Nephron (organoid): ENCODE measurements around the gene PRKG1.

Experiments used
- H3K27ac Mint-ChIP-seq, 3 experiments: 2 replicates each; pipeline ENCODE4 v1.8.0; 2020; ENCODE audit warnings: mixed read lengths in 3 of 3, mild to moderate bottlenecking in 2 of 3, moderate library complexity in 1 of 3
- H3K27me3 Mint-ChIP-seq: 2 replicates; pipeline ENCODE4 v1.8.0; 2021; ENCODE audit warnings: low read depth, mild to moderate bottlenecking, moderate library complexity, mixed read lengths
- H3K36me3 Mint-ChIP-seq: 2 replicates; pipeline ENCODE4 v1.8.0; 2020; ENCODE audit warnings: low read depth, mixed read lengths
- H3K4me1 Mint-ChIP-seq: 2 replicates; pipeline ENCODE4 v1.8.0; 2020; ENCODE audit warnings: mixed read lengths
- H3K4me3 Mint-ChIP-seq, 3 experiments: 2 replicates each; pipeline ENCODE4 v1.8.0; 2020; ENCODE audit warnings: mild to moderate bottlenecking in 3 of 3, mixed read lengths in 3 of 3, moderate library complexity in 2 of 3
- H3K9me3 Mint-ChIP-seq: 2 replicates; pipeline ENCODE4 v1.8.0; 2020; ENCODE audit warnings: mixed read lengths
- CTCF ChIP-seq, 3 experiments: fragments of 200-600 bp; sonication (generic); IDR thresholded peaks; one replicate each; pipeline ENCODE4 v1.5.0; 2021; ENCODE audit warnings: antibody characterized with exemption in 3 of 3; ENCODE audit not compliant: unreplicated experiment in 3 of 3

PRKG1 gene

DNA sequence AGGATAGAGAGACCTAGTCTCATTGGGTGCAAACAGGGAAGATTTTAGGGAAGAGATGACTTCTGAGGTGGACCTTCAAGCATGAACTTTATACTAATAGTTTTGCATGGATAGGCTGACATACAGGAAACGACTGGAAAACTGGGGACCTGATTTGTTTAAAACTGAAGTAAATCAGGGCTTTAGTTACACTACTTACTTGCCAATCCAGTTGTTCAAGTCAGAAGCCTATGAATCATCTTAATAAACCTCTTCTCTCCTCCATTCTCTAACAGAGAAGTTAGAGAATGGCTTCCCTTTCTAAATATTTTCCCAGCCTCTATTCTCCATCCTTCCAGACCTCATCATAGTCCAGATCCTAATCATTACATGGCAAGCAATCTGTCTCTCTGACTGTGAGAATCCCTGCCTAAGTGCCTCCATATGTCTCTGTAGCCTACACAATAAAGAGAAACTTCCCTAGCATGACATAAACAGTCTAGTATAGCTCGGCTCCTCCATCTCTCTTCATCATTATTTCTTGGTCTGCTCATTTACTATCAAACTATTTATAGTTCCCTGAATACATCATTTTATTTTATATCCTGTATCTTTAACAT is 55.8 kb downstream of the PRKG1 start:
- Mint-ChIP-seq H3K9me3 (peaks cover 6% of the 10 kb centered on the region), H3K4me1 (no peaks in the 10 kb centered on the region), H3K27me3 (no peaks in the 10 kb centered on the region), H3K4me3 (no peak overlapping the region), H3K27ac (no peak overlapping the region), H3K36me3 (peaks cover 6% of the 10 kb centered on the region)
- TF ChIP-seq CTCF (IDR thresholded peaks at IDR 0.05; ENCODE audit: unreplicated experiment in 3 of 3): no peak

- no peaks in the 10 kb centered on the region for H3K36me3 Mint-ChIP-seq
- H3K9me3 Mint-ChIP-seq: no peaks in the 10 kb centered on the region
- no peak overlapping the region for H3K27ac Mint-ChIP-seq
- H3K27me3 Mint-ChIP-seq: no peaks in the 10 kb centered on the region
- no peaks in the 10 kb centered on the region for H3K4me1 Mint-ChIP-seq
- no peak overlapping the region for H3K4me3 Mint-ChIP-seq
- TF ChIP-seq CTCF (IDR thresholded peaks at IDR 0.05; ENCODE audit: unreplicated experiment in 3 of 3): no peak
Observed at GRCh38 chr10:51137756-51138529, 63.7 kb downstream of the PRKG1 start.

- Mint-ChIP-seq H3K27me3 (no peaks in the 10 kb centered on the region), H3K4me3 (no peak overlapping the region), H3K4me1 (no peaks in the 10 kb centered on the region), H3K9me3 (no peaks in the 10 kb centered on the region), H3K36me3 (no peaks in the 10 kb centered on the region), H3K27ac (no peak overlapping the region)
- TF ChIP-seq CTCF (IDR thresholded peaks at IDR 0.05; ENCODE audit: unreplicated experiment in 3 of 3): no peak
Observed at GRCh38 chr10:51139176-51139575, 64.9 kb downstream of the PRKG1 start.

GRCh38 chr10:51141010-51141409 is 66.7 kb downstream of the PRKG1 start:
- Mint-ChIP-seq H3K4me1 (no peaks in the 10 kb centered on the region), H3K27me3 (no peaks in the 10 kb centered on the region), H3K27ac (no peak overlapping the region), H3K36me3 (no peaks in the 10 kb centered on the region), H3K4me3 (no peak overlapping the region), H3K9me3 (no peaks in the 10 kb centered on the region)
- no peak for TF ChIP-seq CTCF (IDR thresholded peaks at IDR 0.05; ENCODE audit: unreplicated experiment in 3 of 3)

DNA sequence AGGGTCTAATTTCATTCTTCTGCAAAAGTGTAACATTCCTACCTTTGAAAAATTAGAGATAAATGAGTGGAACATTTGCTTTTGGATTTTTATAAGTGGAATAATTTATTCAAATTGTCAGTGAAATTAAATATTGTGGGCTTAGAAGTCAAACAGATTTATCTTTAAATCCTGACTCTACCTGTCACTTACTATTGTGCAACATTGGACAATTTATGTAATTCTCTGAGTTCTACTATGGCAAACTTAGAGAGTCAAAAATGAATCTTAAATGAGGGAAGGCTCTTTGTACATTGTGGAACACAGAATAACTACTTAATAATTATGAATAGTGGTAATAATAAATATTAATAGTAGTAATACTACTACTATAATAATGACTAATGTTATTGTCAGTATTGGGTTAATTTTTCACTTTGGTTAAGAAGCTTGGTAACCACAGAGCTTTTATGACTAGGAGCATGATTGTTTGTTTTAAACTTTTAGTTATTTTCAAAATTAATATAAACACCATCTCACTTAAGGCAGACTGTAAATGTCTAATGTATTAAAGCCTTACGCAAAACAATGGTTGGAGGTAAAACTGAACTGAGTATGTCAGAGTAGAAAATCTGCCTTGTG is 70.0 kb downstream of the PRKG1 start:
- H3K36me3 Mint-ChIP-seq: no peaks in the 10 kb centered on the region
- H3K27me3 Mint-ChIP-seq: no peaks in the 10 kb centered on the region
- no peaks in the 10 kb centered on the region for H3K4me1 Mint-ChIP-seq
- no peak overlapping the region for H3K27ac Mint-ChIP-seq
- TF ChIP-seq CTCF (IDR thresholded peaks at IDR 0.05; ENCODE audit: unreplicated experiment in 3 of 3): no peak
- H3K4me3 Mint-ChIP-seq: no peak overlapping the region
- H3K9me3 Mint-ChIP-seq: no peaks in the 10 kb centered on the region
